ENCODE data around the gene CCL11.

CCL11 gene

GRCh38 chr17:34303606-34304005 lies 18.1 kb downstream of the CCL11 start:
- no peak overlapping the region for H3K9ac ChIP-seq (ENCODE audit: low read length)
- no peak overlapping the region for H3K4me3 ChIP-seq (ENCODE audit: low read length)
- no peak for TF ChIP-seq CTCF (IDR thresholded peaks at IDR 0.05; ENCODE audit: low read length)
- no peak for TF ChIP-seq EZH2phosphoT487 (IDR thresholded peaks at IDR 0.05; ENCODE audit: low read length)
- no peak for TF ChIP-seq EZH2 (optimal IDR thresholded peaks at IDR 0.05; ENCODE audit: low read depth, low read length)
- no peak overlapping the region for H2AFZ ChIP-seq (ENCODE audit: low read length)
- no peaks in the 10 kb centered on the region for H3K36me3 ChIP-seq (replicated peaks; ENCODE audit: insufficient read depth, low read length)
- no peaks in the 10 kb centered on the region for H3K79me2 ChIP-seq (ENCODE audit: low read length)
- H3K4me1 ChIP-seq (ENCODE audit: low read length) = peaks cover 53% of the 10 kb centered on the region
- DNase-seq = no peak
- H3F3A ChIP-seq (ENCODE audit: insufficient read depth, low read length) = peaks cover 14% of the 10 kb centered on the region
- no peaks in the 10 kb centered on the region for H3K9me3 ChIP-seq (replicated peaks; ENCODE audit: insufficient read depth, low read length)
- no peak overlapping the region for H3K4me2 ChIP-seq (ENCODE audit: low read depth, low read length)
- H4K20me1 ChIP-seq (ENCODE audit: insufficient read depth, low read length) = no peaks in the 10 kb centered on the region
- no peak overlapping the region for H3K27ac ChIP-seq (ENCODE audit: low read length)
- H3K27me3 ChIP-seq (replicated peaks; ENCODE audit: insufficient read depth, low read length) = no peaks in the 10 kb centered on the region
- no peaks in the 10 kb centered on the region for H3K9me2 ChIP-seq (replicated peaks; ENCODE audit: insufficient read depth, low read length)

GRCh38 chr17:34305061-34305460 lies 19.5 kb downstream of the CCL11 start:
- TF ChIP-seq EZH2 (optimal IDR thresholded peaks at IDR 0.05; ENCODE audit: low read depth, low read length) (no peak), EZH2phosphoT487 (IDR thresholded peaks at IDR 0.05; ENCODE audit: low read length) (no peak), CTCF (IDR thresholded peaks at IDR 0.05; ENCODE audit: low read length) (no peak)
- no peaks in the 10 kb centered on the region for H3K36me3 ChIP-seq (replicated peaks; ENCODE audit: insufficient read depth, low read length)
- H3K4me2 ChIP-seq (ENCODE audit: low read depth, low read length) = no peak overlapping the region
- H3K27ac ChIP-seq (ENCODE audit: low read length) = no peak overlapping the region
- no peaks in the 10 kb centered on the region for H3K9me2 ChIP-seq (replicated peaks; ENCODE audit: insufficient read depth, low read length)
- H3F3A ChIP-seq (ENCODE audit: insufficient read depth, low read length) = peaks cover 14% of the 10 kb centered on the region
- H3K9me3 ChIP-seq (replicated peaks; ENCODE audit: insufficient read depth, low read length) = no peaks in the 10 kb centered on the region
- no peaks in the 10 kb centered on the region for H3K27me3 ChIP-seq (replicated peaks; ENCODE audit: insufficient read depth, low read length)
- DNase-seq = no peak
- no peak overlapping the region for H3K4me3 ChIP-seq (ENCODE audit: low read length)
- H3K4me1 ChIP-seq (ENCODE audit: low read length) = peaks cover 46% of the 10 kb centered on the region
- H2AFZ ChIP-seq (ENCODE audit: low read length) = no peak overlapping the region
- no peak overlapping the region for H3K9ac ChIP-seq (ENCODE audit: low read length)
- H3K79me2 ChIP-seq (ENCODE audit: low read length) = no peaks in the 10 kb centered on the region
- no peaks in the 10 kb centered on the region for H4K20me1 ChIP-seq (ENCODE audit: insufficient read depth, low read length)

- no peaks in the 10 kb centered on the region for H3K36me3 ChIP-seq (replicated peaks; ENCODE audit: insufficient read depth, low read length)
- no peaks in the 10 kb centered on the region for H3K9me3 ChIP-seq (replicated peaks; ENCODE audit: insufficient read depth, low read length)
- no peaks in the 10 kb centered on the region for H4K20me1 ChIP-seq (ENCODE audit: insufficient read depth, low read length)
- no peaks in the 10 kb centered on the region for H3K79me2 ChIP-seq (ENCODE audit: low read length)
- H3K9ac ChIP-seq (ENCODE audit: low read length) = no peak overlapping the region
- no peak overlapping the region for H3K4me3 ChIP-seq (ENCODE audit: low read length)
- H3F3A ChIP-seq (ENCODE audit: insufficient read depth, low read length) = peaks cover 11% of the 10 kb centered on the region
- H3K27ac ChIP-seq (ENCODE audit: low read length) = no peak overlapping the region
- H3K27me3 ChIP-seq (replicated peaks; ENCODE audit: insufficient read depth, low read length) = no peaks in the 10 kb centered on the region
- DNase-seq = no peak
- no peak overlapping the region for H3K4me2 ChIP-seq (ENCODE audit: low read depth, low read length)
- peaks cover 40% of the 10 kb centered on the region for H3K4me1 ChIP-seq (ENCODE audit: low read length)
- H2AFZ ChIP-seq (ENCODE audit: low read length) = no peak overlapping the region
- no peaks in the 10 kb centered on the region for H3K9me2 ChIP-seq (replicated peaks; ENCODE audit: insufficient read depth, low read length)
- no peak for TF ChIP-seq EZH2phosphoT487 (IDR thresholded peaks at IDR 0.05; ENCODE audit: low read length)
- no peak for TF ChIP-seq CTCF (IDR thresholded peaks at IDR 0.05; ENCODE audit: low read length)
- no peak for TF ChIP-seq EZH2 (optimal IDR thresholded peaks at IDR 0.05; ENCODE audit: low read depth, low read length)
Observed at GRCh38 chr17:34305606-34306005, 20.1 kb downstream of the CCL11 start.

Data from MM.1S (cell line).